ENCODE measurements around the gene STAT2. TPM values are rescaled to one million over a fixed set of nuclear protein-coding genes. Genes with fewer than 3 reads are reported as not detected.

The STAT2 gene
- total and polyA plus RNA-seq, 9 of the 15 experiments (the other 6 are each of a cell fraction or from before 2014, with no cell fraction given) = 15.5 to 46.9 (median 40.1) TPM

DNA sequence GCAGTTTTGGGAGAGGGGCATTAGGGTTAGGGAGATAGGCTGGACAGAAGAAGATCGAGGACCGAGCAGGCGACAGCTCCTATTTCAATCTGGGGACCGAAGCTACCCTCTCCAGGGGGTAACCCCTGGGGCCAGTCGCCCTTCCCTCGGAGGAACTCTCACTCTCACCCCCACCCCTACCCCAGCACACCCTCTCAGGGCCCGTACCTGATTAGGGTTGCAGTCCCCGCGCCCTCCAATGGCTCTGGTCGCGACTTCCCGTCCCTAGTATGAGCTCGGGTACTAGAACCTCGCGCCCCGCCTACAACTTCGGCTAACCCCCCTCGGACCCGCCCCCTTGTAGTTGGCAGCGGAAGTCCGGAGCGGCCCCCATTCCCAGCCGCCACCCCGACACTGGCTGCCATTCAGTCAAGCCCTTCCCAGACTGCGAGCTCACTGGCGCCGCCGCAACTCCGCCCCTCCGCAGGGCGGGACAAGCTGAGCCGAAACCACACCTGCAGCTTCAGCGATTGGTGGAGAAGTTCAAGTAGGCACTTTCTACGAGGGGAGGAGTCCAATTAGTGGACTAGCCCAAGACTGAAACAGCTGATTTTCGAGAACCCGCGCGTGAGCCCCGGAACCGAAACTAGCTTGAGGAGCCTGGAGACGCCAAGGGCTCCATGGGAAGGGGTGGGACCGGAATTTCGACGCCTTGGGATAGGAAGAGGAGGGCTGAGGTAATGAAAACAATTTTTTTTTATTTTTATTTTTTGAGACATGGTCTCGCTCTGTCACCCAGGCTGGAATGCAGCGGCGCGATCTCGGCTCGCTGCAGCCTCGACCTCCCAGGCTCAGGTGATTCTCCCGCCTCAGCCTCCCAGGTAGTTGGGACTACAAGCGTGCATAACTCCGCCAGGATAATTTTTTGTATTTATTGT is at the start of gene STAT2 (continued):
- TF ChIP-seq NR2C2 (CRISPR knock-in tag; IDR thresholded peaks at IDR 0.05) (0 out of 2 replicates have a peak, but pooled peaks have one; percentile 24), NR2C2 (tag; IDR thresholded peaks at IDR 0.05) (peak; percentile 97), HDAC8 (tag; IDR thresholded peaks at IDR 0.05) (no peak), RCOR1 (IDR thresholded peaks at IDR 0.05; ENCODE audit: borderline replicate concordance in 1 of 2, low read depth in 2 of 2, low read length in 2 of 2) (no peak; a peak in 1 of 4 replicates), RAD51 (IDR thresholded peaks at IDR 0.05; ENCODE audit: borderline replicate concordance, low read depth) (no peak; the same call in 1 of the 2 replicates), TAF7 (tag; IDR thresholded peaks at IDR 0.05) (peak; percentile 54; the same call in 1 of the 2 replicates), SREBF1 (IDR thresholded peaks at IDR 0.05; ENCODE audit: borderline replicate concordance, low read depth, low read length) (0 out of 2 replicates have a peak, but pooled peaks have one; percentile 13), HNRNPL (IDR thresholded peaks at IDR 0.05; ENCODE audit: low read depth, low read length) (no peak; the same call in 1 of the 2 replicates), ZNF217 (CRISPR knock-in tag; IDR thresholded peaks at IDR 0.05) (no peak), RUNX1 (IDR thresholded peaks at IDR 0.05; ENCODE audit: low read depth) (no peak), HDAC1 (IDR thresholded peaks at IDR 0.05) (peak in 1 of 2 experiments; percentile 50; a peak in 2 of 4 replicates)
- TF ChIP-seq, protein P1, sequence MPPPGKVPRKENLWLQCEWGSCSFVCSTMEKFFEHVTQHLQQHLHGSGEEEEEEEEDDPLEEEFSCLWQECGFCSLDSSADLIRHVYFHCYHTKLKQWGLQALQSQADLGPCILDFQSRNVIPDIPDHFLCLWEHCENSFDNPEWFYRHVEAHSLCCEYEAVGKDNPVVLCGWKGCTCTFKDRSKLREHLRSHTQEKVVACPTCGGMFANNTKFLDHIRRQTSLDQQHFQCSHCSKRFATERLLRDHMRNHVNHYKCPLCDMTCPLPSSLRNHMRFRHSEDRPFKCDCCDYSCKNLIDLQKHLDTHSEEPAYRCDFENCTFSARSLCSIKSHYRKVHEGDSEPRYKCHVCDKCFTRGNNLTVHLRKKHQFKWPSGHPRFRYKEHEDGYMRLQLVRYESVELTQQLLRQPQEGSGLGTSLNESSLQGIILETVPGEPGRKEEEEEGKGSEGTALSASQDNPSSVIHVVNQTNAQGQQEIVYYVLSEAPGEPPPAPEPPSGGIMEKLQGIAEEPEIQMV (tag; conservative IDR thresholded peaks at IDR 0.05; ENCODE audit: low read depth) = peak; percentile 88
- TF ChIP-seq, protein P2, sequence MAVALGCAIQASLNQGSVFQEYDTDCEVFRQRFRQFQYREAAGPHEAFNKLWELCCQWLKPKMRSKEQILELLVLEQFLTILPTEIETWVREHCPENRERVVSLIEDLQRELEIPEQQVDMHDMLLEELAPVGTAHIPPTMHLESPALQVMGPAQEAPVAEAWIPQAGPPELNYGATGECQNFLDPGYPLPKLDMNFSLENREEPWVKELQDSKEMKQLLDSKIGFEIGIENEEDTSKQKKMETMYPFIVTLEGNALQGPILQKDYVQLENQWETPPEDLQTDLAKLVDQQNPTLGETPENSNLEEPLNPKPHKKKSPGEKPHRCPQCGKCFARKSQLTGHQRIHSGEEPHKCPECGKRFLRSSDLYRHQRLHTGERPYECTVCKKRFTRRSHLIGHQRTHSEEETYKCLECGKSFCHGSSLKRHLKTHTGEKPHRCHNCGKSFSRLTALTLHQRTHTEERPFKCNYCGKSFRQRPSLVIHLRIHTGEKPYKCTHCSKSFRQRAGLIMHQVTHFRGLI (CRISPR knock-in tag; IDR thresholded peaks at IDR 0.05) = no peak
- TF ChIP-seq, protein P3, sequence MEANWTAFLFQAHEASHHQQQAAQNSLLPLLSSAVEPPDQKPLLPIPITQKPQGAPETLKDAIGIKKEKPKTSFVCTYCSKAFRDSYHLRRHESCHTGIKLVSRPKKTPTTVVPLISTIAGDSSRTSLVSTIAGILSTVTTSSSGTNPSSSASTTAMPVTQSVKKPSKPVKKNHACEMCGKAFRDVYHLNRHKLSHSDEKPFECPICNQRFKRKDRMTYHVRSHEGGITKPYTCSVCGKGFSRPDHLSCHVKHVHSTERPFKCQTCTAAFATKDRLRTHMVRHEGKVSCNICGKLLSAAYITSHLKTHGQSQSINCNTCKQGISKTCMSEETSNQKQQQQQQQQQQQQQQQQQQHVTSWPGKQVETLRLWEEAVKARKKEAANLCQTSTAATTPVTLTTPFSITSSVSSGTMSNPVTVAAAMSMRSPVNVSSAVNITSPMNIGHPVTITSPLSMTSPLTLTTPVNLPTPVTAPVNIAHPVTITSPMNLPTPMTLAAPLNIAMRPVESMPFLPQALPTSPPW (CRISPR knock-in tag; IDR thresholded peaks at IDR 0.05) = peak; percentile 89
- TF ChIP-seq, protein P4, sequence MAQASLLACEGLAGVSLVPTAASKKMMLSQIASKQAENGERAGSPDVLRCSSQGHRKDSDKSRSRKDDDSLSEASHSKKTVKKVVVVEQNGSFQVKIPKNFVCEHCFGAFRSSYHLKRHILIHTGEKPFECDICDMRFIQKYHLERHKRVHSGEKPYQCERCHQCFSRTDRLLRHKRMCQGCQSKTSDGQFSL (CRISPR knock-in tag; IDR thresholded peaks at IDR 0.05) = no peak; the same call in 1 of the 2 replicates
- TF ChIP-seq, protein P4 (tag; IDR thresholded peaks at IDR 0.05) = no peak; a peak in 1 of 4 replicates

Data from K562 (cell line).